ENCODE results near the gene SLC24A3.
"Not testable (repeated sequence)": the region's sequence is repeated elsewhere in the genome, so short reads cannot be mapped to it uniquely, and the experiment has no call there.

SLC24A3 gene

GRCh38 chr20:19738951-19739350 is 526.5 kb downstream of the SLC24A3 start:
- no peak for DNase-seq

- DNase-seq = no peak
Observed at GRCh38 chr20:19739351-19739750, 526.9 kb downstream of the SLC24A3 start.

GRCh38 chr20:19740512-19740911 is 528.1 kb downstream of the SLC24A3 start:
- no peak for DNase-seq

- no peak for DNase-seq
Observed at GRCh38 chr20:19741924-19742323, 529.5 kb downstream of the SLC24A3 start.

GRCh38 chr20:19742974-19743639 is 530.7 kb downstream of the SLC24A3 start:
- DNase-seq = no peak

GRCh38 chr20:19743640-19743995 is 531.2 kb downstream of the SLC24A3 start:
- DNase-seq = no peak

GRCh38 chr20:19745106-19745505 is 532.7 kb downstream of the SLC24A3 start:
- DNase-seq = no peak

GRCh38 chr20:19745584-19745983 is 533.1 kb downstream of the SLC24A3 start:
- DNase-seq = no peak

- DNase-seq = no peak
Observed at GRCh38 chr20:19746396-19746795, 534.0 kb downstream of the SLC24A3 start.

GRCh38 chr20:19747903-19748302 is 535.5 kb downstream of the SLC24A3 start:
- no peak for DNase-seq

GRCh38 chr20:19748681-19749080 is 536.2 kb downstream of the SLC24A3 start:
- DNase-seq = no peak

GRCh38 chr20:19749618-19750071 is 537.2 kb downstream of the SLC24A3 start:
- no peak for DNase-seq

- DNase-seq = no peak
Observed at GRCh38 chr20:19750101-19750606, 537.7 kb downstream of the SLC24A3 start.

- no peak for DNase-seq
Observed at GRCh38 chr20:19750907-19751636, 538.6 kb downstream of the SLC24A3 start.

GRCh38 chr20:19754201-19754600 is 541.8 kb downstream of the SLC24A3 start:
- not testable (repeated sequence) for DNase-seq

- DNase-seq = peak in 1 of 51 donors; percentile 28
Observed at GRCh38 chr20:19756761-19757486, 544.5 kb downstream of the SLC24A3 start.

- DNase-seq = peak in 49 of 51 donors; percentile 14 to 90 (median 68)
Observed at GRCh38 chr20:19757487-19758132, 545.2 kb downstream of the SLC24A3 start.

- peak in 20 of 51 donors; percentile 28 to 90 (median 59) for DNase-seq
Observed at GRCh38 chr20:19758133-19758500, 545.7 kb downstream of the SLC24A3 start, which contains the start of gene RIN2. RIN2 (plus strand) TSS chr20:19758258; CDS start chr20:19889602, 131,344 bp downstream.

GRCh38 chr20:19758501-19759331 is 546.3 kb downstream of the SLC24A3 start:
- peak in 42 of 51 donors; percentile 18 to 82 (median 46) for DNase-seq

- DNase-seq = no peak
Observed at GRCh38 chr20:19760371-19760721, 547.9 kb downstream of the SLC24A3 start.

- no peak for DNase-seq
Observed at GRCh38 chr20:19761326-19761725, 548.9 kb downstream of the SLC24A3 start.

All from hypothalamus (tissue), 51 donors.